ENCODE results near the gene CHRNA3. TPM values are rescaled to one million over a fixed set of nuclear protein-coding genes. Genes with fewer than 3 reads are reported as not detected.

CHRNA3 gene
- polyA plus RNA-seq, 1 experiment, result not detected

DNA sequence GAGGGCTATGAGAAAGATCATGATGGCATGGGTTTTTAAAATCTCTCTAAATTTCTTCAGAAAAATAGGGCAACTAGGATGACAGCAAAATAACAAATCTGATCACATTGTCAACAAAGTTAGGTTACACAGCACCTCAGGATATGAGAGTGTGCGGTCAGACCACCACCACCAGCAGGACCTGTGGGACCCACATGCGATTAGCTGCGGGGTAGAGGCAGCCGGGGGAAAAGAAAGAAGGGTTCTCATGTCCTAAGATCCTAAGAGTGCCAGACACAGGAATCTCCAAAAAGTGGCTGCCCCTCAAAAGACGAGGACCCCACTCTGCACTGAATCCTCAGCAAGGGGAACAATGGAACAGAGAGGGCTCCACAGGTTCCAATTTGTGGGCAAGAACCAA lies 15.6 kb downstream of the CHRNA3 start:
- ChIA-PET CTCF (no interaction called here), POLR2A (no interaction called here)
- H3K9me3 ChIP-seq (ENCODE audit: control insufficient read depth, insufficient read depth, low read length), result no peaks in the 10 kb centered on the region; the same call in 1 of the 2 replicates
- TF ChIP-seq, protein P1, sequence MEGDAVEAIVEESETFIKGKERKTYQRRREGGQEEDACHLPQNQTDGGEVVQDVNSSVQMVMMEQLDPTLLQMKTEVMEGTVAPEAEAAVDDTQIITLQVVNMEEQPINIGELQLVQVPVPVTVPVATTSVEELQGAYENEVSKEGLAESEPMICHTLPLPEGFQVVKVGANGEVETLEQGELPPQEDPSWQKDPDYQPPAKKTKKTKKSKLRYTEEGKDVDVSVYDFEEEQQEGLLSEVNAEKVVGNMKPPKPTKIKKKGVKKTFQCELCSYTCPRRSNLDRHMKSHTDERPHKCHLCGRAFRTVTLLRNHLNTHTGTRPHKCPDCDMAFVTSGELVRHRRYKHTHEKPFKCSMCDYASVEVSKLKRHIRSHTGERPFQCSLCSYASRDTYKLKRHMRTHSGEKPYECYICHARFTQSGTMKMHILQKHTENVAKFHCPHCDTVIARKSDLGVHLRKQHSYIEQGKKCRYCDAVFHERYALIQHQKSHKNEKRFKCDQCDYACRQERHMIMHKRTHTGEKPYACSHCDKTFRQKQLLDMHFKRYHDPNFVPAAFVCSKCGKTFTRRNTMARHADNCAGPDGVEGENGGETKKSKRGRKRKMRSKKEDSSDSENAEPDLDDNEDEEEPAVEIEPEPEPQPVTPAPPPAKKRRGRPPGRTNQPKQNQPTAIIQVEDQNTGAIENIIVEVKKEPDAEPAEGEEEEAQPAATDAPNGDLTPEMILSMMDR (IDR thresholded peaks at IDR 0.05; ENCODE audit: low read depth, low read length), result no peak
- H3K4me3 ChIP-seq (ENCODE audit: low read depth, low read length), result no peak overlapping the region
- H3K27ac ChIP-seq (ENCODE audit: low read depth, low read length), result no peak overlapping the region
- no peak for DNase-seq (ENCODE audit: low read depth, low spot score)
- no peaks in the 10 kb centered on the region for H3K27me3 ChIP-seq (ENCODE audit: control insufficient read depth, insufficient read depth, low read length)

DNA sequence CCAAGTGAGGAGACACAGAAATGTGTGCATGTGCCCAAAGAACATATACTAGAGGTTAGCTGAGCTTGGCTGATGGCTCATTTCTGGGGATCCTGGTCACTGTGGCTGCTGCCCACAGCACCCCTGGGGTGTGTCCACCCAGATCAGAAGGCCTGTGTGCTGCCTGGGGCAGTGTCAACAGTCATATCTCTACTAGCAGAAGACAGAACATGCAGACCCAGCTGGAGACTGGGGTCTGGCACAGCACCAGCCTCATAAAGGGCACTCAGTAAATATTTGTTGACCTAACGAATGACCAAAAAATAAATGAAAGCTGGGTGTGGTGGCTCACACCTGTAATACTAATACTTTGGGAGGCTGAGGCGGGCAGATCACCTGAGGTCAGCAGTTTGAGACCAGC lies 16.4 kb downstream of the CHRNA3 start:
- Histone ChIP-seq H3K27me3 (ENCODE audit: control insufficient read depth, insufficient read depth, low read length) (no peaks in the 10 kb centered on the region), H3K9me3 (ENCODE audit: control insufficient read depth, insufficient read depth, low read length) (no peaks in the 10 kb centered on the region; the same call in 1 of the 2 replicates), H3K4me3 (ENCODE audit: low read depth, low read length) (no peak overlapping the region), H3K27ac (ENCODE audit: low read depth, low read length) (no peak overlapping the region)
- DNase-seq (ENCODE audit: low read depth, low spot score), result no peak
- TF ChIP-seq, protein P1 (IDR thresholded peaks at IDR 0.05; ENCODE audit: low read depth, low read length), result no peak
- POLR2A ChIA-PET, result no interaction called here
- CTCF ChIA-PET, result no interaction called here

DNA sequence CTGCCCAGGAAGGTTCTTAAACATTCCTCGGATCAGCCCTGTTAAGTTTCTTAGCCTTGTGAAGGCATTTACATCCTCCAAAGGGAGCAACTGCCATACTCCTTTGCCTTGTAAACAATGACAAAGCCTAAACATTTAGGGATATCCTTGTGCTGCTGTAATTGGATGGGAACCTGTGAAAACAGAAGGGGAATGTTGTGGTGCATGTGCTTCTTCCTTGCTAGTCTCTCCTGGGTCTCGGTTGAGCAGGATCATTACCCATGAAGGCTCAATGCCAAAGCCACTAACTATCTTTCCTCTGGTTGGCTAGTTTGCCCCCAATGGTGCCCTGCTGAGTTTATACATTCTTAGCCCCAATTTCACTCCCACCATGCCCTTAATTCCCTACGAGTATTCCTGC lies 17.3 kb downstream of the CHRNA3 start:
- CTCF ChIA-PET, result no interaction called here

DNA sequence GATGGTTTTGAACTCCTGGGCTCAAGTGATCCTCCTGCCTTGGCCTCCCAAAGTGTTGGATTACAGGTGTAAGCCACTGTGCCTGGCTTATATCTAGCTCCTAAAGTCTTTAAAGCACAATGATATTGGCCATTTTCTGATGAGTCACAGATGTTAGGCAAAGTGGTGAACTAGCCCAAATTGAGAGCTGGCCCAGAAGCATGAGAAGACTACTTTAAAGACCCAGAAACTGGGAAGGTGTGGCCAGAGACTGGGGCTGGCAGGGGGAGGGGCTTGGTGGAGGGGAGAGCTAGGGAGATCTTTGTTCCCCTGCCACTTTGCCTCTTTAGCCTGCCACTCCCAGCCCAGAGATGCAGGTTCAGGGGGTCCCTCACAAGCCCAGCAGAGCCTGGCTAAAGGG lies 21.6 kb downstream of the CHRNA3 start:
- Histone ChIP-seq H3K9me3 (ENCODE audit: control insufficient read depth, insufficient read depth, low read length) (no peaks in the 10 kb centered on the region), H3K27ac (ENCODE audit: low read depth, low read length) (no peak overlapping the region), H3K27me3 (ENCODE audit: control insufficient read depth, insufficient read depth, low read length) (no peaks in the 10 kb centered on the region), H3K4me3 (ENCODE audit: low read depth, low read length) (no peak overlapping the region)
- TF ChIP-seq, protein P1 (IDR thresholded peaks at IDR 0.05; ENCODE audit: low read depth, low read length), result no peak
- no peak for DNase-seq (ENCODE audit: low read depth, low spot score)
- ChIA-PET POLR2A (no interaction called here), CTCF (no interaction called here)

More for the DNA sequence above, 17.3 kb downstream of the CHRNA3 start:
- DNase-seq (ENCODE audit: low read depth, low spot score), result no peak
- H3K4me3 ChIP-seq (ENCODE audit: low read depth, low read length), result no peak overlapping the region
- no peaks in the 10 kb centered on the region for H3K27me3 ChIP-seq (ENCODE audit: control insufficient read depth, insufficient read depth, low read length)
- no peak overlapping the region for H3K27ac ChIP-seq (ENCODE audit: low read depth, low read length)
- POLR2A ChIA-PET, result no interaction called here
- TF ChIP-seq, protein P1 (IDR thresholded peaks at IDR 0.05; ENCODE audit: low read depth, low read length), result no peak
- H3K9me3 ChIP-seq (ENCODE audit: control insufficient read depth, insufficient read depth, low read length), result no peaks in the 10 kb centered on the region; the same call in 1 of the 2 replicates

DNA sequence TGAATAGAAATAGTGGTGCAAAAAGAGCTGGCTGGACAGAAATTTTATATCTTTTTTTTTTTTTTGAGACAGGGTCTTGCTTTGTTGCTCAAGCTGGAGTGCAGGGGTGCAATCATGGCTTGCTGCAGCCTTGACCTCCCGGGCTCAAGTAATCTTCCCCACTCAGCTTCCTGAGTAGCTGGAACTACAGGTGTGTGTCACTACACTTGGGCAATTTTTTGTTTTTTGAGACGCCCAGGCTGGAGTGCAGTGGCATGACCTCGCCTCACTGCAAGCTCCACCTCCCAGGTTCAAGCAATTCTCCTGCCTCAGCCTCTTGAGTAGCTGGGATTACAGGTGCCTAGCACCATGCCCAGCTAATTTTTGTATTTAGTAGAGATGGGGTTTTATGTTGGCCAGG lies 22.4 kb downstream of the CHRNA3 start:
- DNase-seq (ENCODE audit: low read depth, low spot score), result no peak
- CTCF ChIA-PET, result no interaction called here
- TF ChIP-seq, protein P1 (IDR thresholded peaks at IDR 0.05; ENCODE audit: low read depth, low read length), result no peak
- Histone ChIP-seq H3K4me3 (ENCODE audit: low read depth, low read length) (no peak overlapping the region), H3K9me3 (ENCODE audit: control insufficient read depth, insufficient read depth, low read length) (no peaks in the 10 kb centered on the region), H3K27ac (ENCODE audit: low read depth, low read length) (no peak overlapping the region), H3K27me3 (ENCODE audit: control insufficient read depth, insufficient read depth, low read length) (no peaks in the 10 kb centered on the region)
- POLR2A ChIA-PET, result no interaction called here

All from AG04450 (cell line).